Left ventricle myocardium inferior (tissue), 1 donor: Measurements from ENCODE around the gene MCUB. TPM values are rescaled to one million over a fixed set of nuclear protein-coding genes. Genes with fewer than 3 reads are reported as not detected.

ENCODE experiments used
- DNase-seq: peaks from one replicate; pipeline ENCODE4 v3.0.0-alpha.2; 2020
- H3K27ac ChIP-seq: fragments of 200-600 bp; replicated peaks from 2 replicates; pipeline ENCODE4 v1.8.0; 2021
- H3K27me3 ChIP-seq: fragments of 200-600 bp; 2 replicates; pipeline ENCODE4 v1.8.0; 2021; ENCODE audit warnings: low read depth
- H3K36me3 ChIP-seq: fragments of 200-600 bp; 2 replicates; pipeline ENCODE4 v1.8.0; 2021
- H3K4me1 ChIP-seq: fragments of 200-600 bp; 2 replicates; pipeline ENCODE4 v1.8.0; 2021
- H3K4me3 ChIP-seq: fragments of 200-600 bp; 2 replicates; pipeline ENCODE4 v1.8.0; 2021; ENCODE audit warnings: mild to moderate bottlenecking, moderate library complexity
- H3K9me3 ChIP-seq: fragments of 200-600 bp; replicated peaks from 2 replicates; pipeline ENCODE4 v1.8.0; 2021
- CTCF ChIP-seq: fragments of 200-600 bp; IDR thresholded peaks from 2 replicates; pipeline ENCODE4 v1.8.0; 2021; ENCODE audit warnings: antibody characterized with exemption, mild to moderate bottlenecking, borderline replicate concordance
- intact Hi-C: fragments of 100-400 bp; cut with micrococcal nuclease; formaldehyde crosslinking; loops from one replicate; pipeline ENCODE4 v1.11.0; 2022
- total RNA-seq: library from RNA; stranded (reverse); fragmentation: NEBNext Ultra II Directional; extraction: Animal tissue kit (Norgen Biotek cat#: 25700); gene quantifications from one replicate; pipeline ENCODE4 v1.2.1, GENCODE V29; 2021
- donor health status: DM: no; HTN: yes; CAD: no; lungs with severe emphysema.

The MCUB gene
- total RNA-seq, 1 donor from 2014 or later: 3.3 TPM

GRCh38 chr4:109631532-109632108 lies 71.6 kb downstream of the MCUB start:
- DNase-seq: no peak
- no peaks in the 10 kb centered on the region for H3K27me3 ChIP-seq
- H3K4me3 ChIP-seq: no peak overlapping the region
- TF ChIP-seq CTCF: no peak
- H3K27ac ChIP-seq: no peak overlapping the region
- H3K4me1 ChIP-seq: no peaks in the 10 kb centered on the region
- intact Hi-C loops: no loop called here
- no peaks in the 10 kb centered on the region for H3K36me3 ChIP-seq
- no peaks in the 10 kb centered on the region for H3K9me3 ChIP-seq

- intact Hi-C loops: no loop called here
- no peak for TF ChIP-seq CTCF
- Histone ChIP-seq H3K4me3 (no peak overlapping the region), H3K4me1 (no peaks in the 10 kb centered on the region), H3K27me3 (no peaks in the 10 kb centered on the region), H3K36me3 (no peaks in the 10 kb centered on the region), H3K9me3 (peaks cover 23% of the 10 kb centered on the region), H3K27ac (no peak overlapping the region)
- no peak for DNase-seq
Observed at GRCh38 chr4:109640644-109641043, 80.6 kb downstream of the MCUB start.

GRCh38 chr4:109645874-109646710 lies 86.0 kb downstream of the MCUB start:
- DNase-seq: no peak
- Histone ChIP-seq H3K27ac (no peak overlapping the region), H3K27me3 (no peaks in the 10 kb centered on the region), H3K9me3 (peaks cover 13% of the 10 kb centered on the region), H3K4me1 (no peaks in the 10 kb centered on the region), H3K36me3 (peaks cover 6% of the 10 kb centered on the region), H3K4me3 (no peak overlapping the region)
- intact Hi-C loops: no loop called here
- no peak for TF ChIP-seq CTCF

DNA sequence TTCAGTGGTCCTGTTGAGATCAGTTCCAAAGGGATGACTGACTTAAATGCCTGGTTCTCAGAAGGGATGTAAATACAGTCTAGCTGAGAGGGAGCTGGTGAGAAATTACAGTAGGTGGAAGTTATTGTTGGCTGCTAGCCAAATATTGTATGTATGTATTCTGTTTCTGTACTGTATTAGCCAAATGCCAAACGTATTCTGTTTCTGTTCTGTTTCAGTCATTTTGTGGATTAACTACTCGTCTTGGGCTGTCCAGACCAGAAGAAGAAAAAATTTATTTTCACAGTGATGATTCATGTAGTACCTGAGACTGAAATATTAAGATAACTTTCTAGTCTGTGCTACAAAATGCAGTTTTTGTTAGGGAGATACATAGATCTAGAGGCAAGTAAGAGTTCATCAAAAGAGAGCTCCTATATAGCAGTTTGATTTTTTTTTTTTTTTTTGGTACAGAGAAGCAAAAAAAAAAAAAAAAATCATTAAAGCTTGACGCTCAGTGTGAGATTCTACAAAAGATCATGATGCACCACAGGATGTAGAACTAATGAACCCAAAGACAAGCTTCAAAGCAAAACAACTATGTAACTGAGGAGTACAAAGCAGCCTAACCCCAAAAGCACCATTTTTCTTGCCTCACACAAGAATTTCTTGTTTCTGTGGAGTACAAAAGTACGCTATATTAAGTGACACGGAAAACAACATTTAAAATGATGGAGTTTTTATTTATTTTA lies 88.4 kb downstream of the MCUB start:
- intact Hi-C loops: no loop called here
- DNase-seq: no peak
- Histone ChIP-seq H3K9me3 (peaks cover 32% of the 10 kb centered on the region), H3K4me1 (no peaks in the 10 kb centered on the region), H3K27ac (no peak overlapping the region), H3K4me3 (no peak overlapping the region), H3K36me3 (peaks cover 6% of the 10 kb centered on the region), H3K27me3 (no peaks in the 10 kb centered on the region)
- no peak for TF ChIP-seq CTCF

GRCh38 chr4:109648997-109649575 lies 89.0 kb downstream of the MCUB start:
- peaks cover 6% of the 10 kb centered on the region for H3K36me3 ChIP-seq
- H3K9me3 ChIP-seq: peaks cover 33% of the 10 kb centered on the region
- TF ChIP-seq CTCF: no peak
- H3K4me1 ChIP-seq: no peaks in the 10 kb centered on the region
- DNase-seq: no peak
- no peak overlapping the region for H3K27ac ChIP-seq
- intact Hi-C loops: no loop called here
- H3K4me3 ChIP-seq: no peak overlapping the region
- H3K27me3 ChIP-seq: no peaks in the 10 kb centered on the region
